Hepatocyte (in vitro differentiated cells): ENCODE measurements around the gene VAV1. TPM values are rescaled to one million over a fixed set of nuclear protein-coding genes. Genes with fewer than 3 reads are reported as not detected.

Source experiments
- DNase-seq: peaks from one replicate; pipeline ENCODE4 v3.0.0-alpha.2; 2016; ENCODE audit warnings: low spot score
- H2AFZ ChIP-seq: fragments of 200-600 bp; sonication (generic); 2 replicates; pipeline ENCODE4 v1.6.0; 2016; ENCODE audit warnings: antibody characterized with exemption, mild to moderate bottlenecking
- H3K27ac ChIP-seq: fragments of 200-600 bp; sonication (generic); 2 replicates; pipeline ENCODE4 v1.5.1; 2016; ENCODE audit warnings: mild to moderate bottlenecking
- H3K27me3 ChIP-seq: fragments of 200-600 bp; sonication (generic); 2 replicates; pipeline ENCODE4 v1.6.1; 2016
- H3K36me3 ChIP-seq: fragments of 200-600 bp; sonication (generic); replicated peaks from 2 replicates; pipeline ENCODE4 v1.5.1; 2016; ENCODE audit warnings: low read depth; ENCODE audit not compliant: insufficient read depth
- H3K4me1 ChIP-seq: fragments of 200-600 bp; sonication (generic); 2 replicates; pipeline ENCODE4 v1.5.1; 2016; ENCODE audit warnings: mild to moderate bottlenecking, moderate library complexity; ENCODE audit not compliant: insufficient read depth
- H3K4me2 ChIP-seq: fragments of 200-600 bp; sonication (generic); 2 replicates; pipeline ENCODE4 v1.6.0; 2016
- H3K4me3 ChIP-seq: fragments of 200-600 bp; sonication (generic); 2 replicates; pipeline ENCODE4 v1.5.1; 2016; ENCODE audit warnings: mild to moderate bottlenecking
- H3K79me2 ChIP-seq: fragments of 200-600 bp; sonication (generic); 2 replicates; pipeline ENCODE4 v1.6.0; 2017; ENCODE audit warnings: mild to moderate bottlenecking
- H3K9me2 ChIP-seq: fragments of 200-600 bp; sonication (generic); replicated peaks from 2 replicates; pipeline ENCODE4 v1.6.0; 2017; ENCODE audit warnings: mild to moderate bottlenecking; ENCODE audit not compliant: insufficient read depth
- H3K9me3 ChIP-seq: fragments of 200-600 bp; sonication (generic); 2 replicates; pipeline ENCODE4 v1.5.1; 2016; ENCODE audit warnings: low read depth, mild to moderate bottlenecking
- H4K20me1 ChIP-seq: fragments of 200-600 bp; sonication (generic); 2 replicates; pipeline ENCODE4 v1.6.0; 2016; ENCODE audit warnings: mild to moderate bottlenecking; ENCODE audit not compliant: insufficient read depth, poor library complexity, severe bottlenecking
- EZH2 ChIP-seq: fragments of 200-600 bp; sonication (generic); IDR thresholded peaks from 2 replicates; pipeline ENCODE4 v1.6.1; 2016; ENCODE audit warnings: antibody characterized with exemption, mild to moderate bottlenecking, borderline replicate concordance
- EZH2phosphoT487 ChIP-seq: fragments of 200-600 bp; sonication (generic); IDR thresholded peaks from one replicate; pipeline ENCODE4 v1.6.1; 2018; ENCODE audit warnings: antibody characterized with exemption, mild to moderate bottlenecking, low read depth, moderate library complexity; ENCODE audit not compliant: unreplicated experiment, severe bottlenecking
- WGBS: methylation state at CpG from one replicate; pipeline ENCODE4 v1.1.6; 2016; ENCODE audit warnings: low lambda C conversion rate; ENCODE audit errors: missing lambda C conversion rate; 5-methylcytosine and 5-hydroxymethylcytosine counted together
- polyA plus RNA-seq: library from polyadenylated mRNA; unstranded; fragments of >200 nt; fragmentation: Nextera tagmentation; extraction: Ambion mirVana; gene quantifications from 2 replicates; pipeline ENCODE4 v1.2.1, GENCODE V29; 2016
- total RNA-seq: library from RNA; depleted of rRNA; stranded (reverse); fragments of >200 nt; gene quantifications from 2 replicates; pipeline ENCODE4 v1.2.3, GENCODE V29; 2014
- TF ChIP-seq, protein P1 (sequence below): fragments of 200-600 bp; sonication (generic); IDR thresholded peaks from 2 replicates; pipeline ENCODE4 v1.5.1; 2016; ENCODE audit warnings: antibody characterized with exemption, mild to moderate bottlenecking; ENCODE audit not compliant: poor library complexity

VAV1 gene
- total and polyA plus RNA-seq, 2 experiments from 2014 or later, result 0.23 TPM; not detected in 1

DNA sequence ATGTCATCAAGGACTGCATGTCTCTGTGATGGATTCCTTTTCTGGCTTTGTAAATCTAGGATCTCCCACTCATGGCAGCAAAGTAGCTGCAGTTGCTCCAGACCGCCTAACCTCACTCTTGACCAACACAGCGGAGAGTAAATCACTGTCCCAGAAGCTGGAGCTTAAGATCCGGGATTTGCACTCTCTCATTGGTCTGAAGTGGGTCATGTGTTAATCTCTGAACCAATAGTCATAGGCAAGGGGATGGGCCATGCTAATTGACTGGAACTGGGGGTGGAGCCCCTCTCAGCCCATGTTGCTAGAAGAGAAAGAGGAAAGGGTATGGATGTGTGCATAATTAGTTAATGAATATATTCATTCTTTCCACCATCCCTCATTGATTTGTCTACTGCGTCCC lies 34.0 kb downstream of the VAV1 start:
- TF ChIP-seq EZH2, result no peak
- no peak for TF ChIP-seq EZH2phosphoT487
- TF ChIP-seq, protein P1, sequence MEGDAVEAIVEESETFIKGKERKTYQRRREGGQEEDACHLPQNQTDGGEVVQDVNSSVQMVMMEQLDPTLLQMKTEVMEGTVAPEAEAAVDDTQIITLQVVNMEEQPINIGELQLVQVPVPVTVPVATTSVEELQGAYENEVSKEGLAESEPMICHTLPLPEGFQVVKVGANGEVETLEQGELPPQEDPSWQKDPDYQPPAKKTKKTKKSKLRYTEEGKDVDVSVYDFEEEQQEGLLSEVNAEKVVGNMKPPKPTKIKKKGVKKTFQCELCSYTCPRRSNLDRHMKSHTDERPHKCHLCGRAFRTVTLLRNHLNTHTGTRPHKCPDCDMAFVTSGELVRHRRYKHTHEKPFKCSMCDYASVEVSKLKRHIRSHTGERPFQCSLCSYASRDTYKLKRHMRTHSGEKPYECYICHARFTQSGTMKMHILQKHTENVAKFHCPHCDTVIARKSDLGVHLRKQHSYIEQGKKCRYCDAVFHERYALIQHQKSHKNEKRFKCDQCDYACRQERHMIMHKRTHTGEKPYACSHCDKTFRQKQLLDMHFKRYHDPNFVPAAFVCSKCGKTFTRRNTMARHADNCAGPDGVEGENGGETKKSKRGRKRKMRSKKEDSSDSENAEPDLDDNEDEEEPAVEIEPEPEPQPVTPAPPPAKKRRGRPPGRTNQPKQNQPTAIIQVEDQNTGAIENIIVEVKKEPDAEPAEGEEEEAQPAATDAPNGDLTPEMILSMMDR, result no peak
- H3K4me3 ChIP-seq, result no peak overlapping the region
- H3K4me2 ChIP-seq, result no peak overlapping the region
- H4K20me1 ChIP-seq, result no peaks in the 10 kb centered on the region
- no peak overlapping the region for H2AFZ ChIP-seq
- 85% methylated on average over 4 of the region's 4 CpGs for WGBS
- no peaks in the 10 kb centered on the region for H3K36me3 ChIP-seq
- no peaks in the 10 kb centered on the region for H3K9me2 ChIP-seq
- no peaks in the 10 kb centered on the region for H3K79me2 ChIP-seq
- no peaks in the 10 kb centered on the region for H3K27me3 ChIP-seq
- no peak overlapping the region for H3K27ac ChIP-seq
- H3K4me1 ChIP-seq, result no peaks in the 10 kb centered on the region
- no peak for DNase-seq
- H3K9me3 ChIP-seq, result no peaks in the 10 kb centered on the region

DNA sequence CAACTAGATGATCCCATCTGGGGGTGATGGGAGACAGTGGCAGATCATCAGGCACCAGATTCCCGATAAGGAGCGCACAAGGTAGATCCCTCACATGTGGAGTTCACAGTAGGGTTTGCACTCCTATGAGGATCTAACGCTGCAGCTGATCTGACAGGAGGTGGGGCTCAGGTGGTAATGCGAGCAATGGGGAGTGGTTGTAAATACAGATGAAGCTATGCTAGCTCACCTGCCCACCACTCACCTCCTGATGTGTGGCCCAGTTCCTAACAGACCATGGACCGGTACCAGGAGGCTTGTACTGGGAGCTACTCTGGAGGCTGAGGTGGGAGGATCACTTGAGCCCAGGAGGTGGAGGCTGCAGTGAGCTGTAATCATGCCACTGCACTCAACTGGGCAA lies 34.8 kb downstream of the VAV1 start:
- Histone ChIP-seq H3K36me3 (no peaks in the 10 kb centered on the region), H2AFZ (no peak overlapping the region), H3K9me3 (no peaks in the 10 kb centered on the region), H3K9me2 (no peaks in the 10 kb centered on the region), H3K4me2 (no peak overlapping the region), H3K27ac (no peak overlapping the region), H4K20me1 (no peaks in the 10 kb centered on the region), H3K27me3 (no peaks in the 10 kb centered on the region), H3K79me2 (no peaks in the 10 kb centered on the region), H3K4me3 (no peak overlapping the region), H3K4me1 (no peaks in the 10 kb centered on the region)
- TF ChIP-seq EZH2phosphoT487 (no peak), EZH2 (no peak)
- TF ChIP-seq, protein P1, result no peak
- WGBS, result 94% methylated on average over 5 of the region's 5 CpGs
- DNase-seq, result no peak

DNA sequence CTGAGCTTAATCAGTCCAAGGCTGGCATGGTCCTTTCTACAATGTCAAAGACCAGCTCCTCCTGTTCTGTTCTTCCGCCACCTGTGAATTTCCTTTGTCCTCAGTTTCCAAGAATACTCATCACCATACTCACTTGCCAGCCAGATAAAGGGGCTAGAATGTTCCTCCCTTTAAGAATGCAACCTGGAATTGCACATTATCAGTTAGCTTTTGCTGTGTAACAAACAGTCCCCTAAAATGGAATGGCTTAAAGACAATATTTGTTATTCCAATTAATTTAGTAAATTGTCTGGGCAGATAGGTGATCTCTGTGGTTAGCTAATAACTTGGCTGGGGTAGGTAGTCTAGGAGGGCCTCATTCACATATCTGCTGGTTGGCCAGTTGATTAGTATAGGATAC lies 36.0 kb downstream of the VAV1 start:
- H3K9me3 ChIP-seq, result no peaks in the 10 kb centered on the region
- H3K27me3 ChIP-seq, result no peaks in the 10 kb centered on the region
- WGBS, result 91% methylated on average over 1 of the region's 1 CpG
- no peak overlapping the region for H2AFZ ChIP-seq
- H3K36me3 ChIP-seq, result no peaks in the 10 kb centered on the region
- H3K4me3 ChIP-seq, result no peak overlapping the region
- H3K79me2 ChIP-seq, result no peaks in the 10 kb centered on the region
- H3K27ac ChIP-seq, result no peak overlapping the region
- no peaks in the 10 kb centered on the region for H3K9me2 ChIP-seq
- no peak for DNase-seq
- H3K4me2 ChIP-seq, result no peak overlapping the region
- no peaks in the 10 kb centered on the region for H4K20me1 ChIP-seq
- TF ChIP-seq EZH2 (no peak), EZH2phosphoT487 (no peak)
- TF ChIP-seq, protein P1, result no peak
- no peaks in the 10 kb centered on the region for H3K4me1 ChIP-seq

DNA sequence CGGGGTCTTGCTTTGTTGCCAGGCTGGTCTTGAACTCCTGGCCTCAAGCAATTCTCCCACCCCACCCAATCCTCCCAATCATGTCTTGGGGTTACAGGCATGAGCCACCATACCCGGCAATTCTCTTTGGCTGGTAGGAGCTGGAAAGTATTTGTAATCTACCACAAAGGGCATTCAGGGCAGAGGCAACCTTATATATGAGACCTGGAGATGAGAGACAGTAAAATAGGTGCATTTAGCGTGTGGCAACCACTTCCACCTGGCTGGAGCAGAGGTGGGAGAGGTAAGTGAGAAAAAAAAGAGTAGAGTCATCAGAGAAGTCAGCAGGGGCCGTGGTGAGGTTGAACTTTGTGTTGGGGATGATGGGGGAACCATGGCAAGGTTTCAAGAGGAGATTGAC lies 36.8 kb downstream of the VAV1 start:
- TF ChIP-seq, protein P1, result no peak
- no peak for TF ChIP-seq EZH2phosphoT487
- TF ChIP-seq EZH2, result no peak
- no peak overlapping the region for H3K4me3 ChIP-seq
- DNase-seq, result no peak

More for the DNA sequence above, 36.8 kb downstream of the VAV1 start:
- 66% methylated on average over 4 of the region's 4 CpGs for WGBS
- no peaks in the 10 kb centered on the region for H3K36me3 ChIP-seq
- H3K79me2 ChIP-seq, result no peaks in the 10 kb centered on the region
- H4K20me1 ChIP-seq, result no peaks in the 10 kb centered on the region
- H2AFZ ChIP-seq, result no peak overlapping the region
- no peak overlapping the region for H3K27ac ChIP-seq
- no peaks in the 10 kb centered on the region for H3K4me1 ChIP-seq
- no peaks in the 10 kb centered on the region for H3K9me2 ChIP-seq
- H3K4me2 ChIP-seq, result no peak overlapping the region
- H3K9me3 ChIP-seq, result no peaks in the 10 kb centered on the region
- no peaks in the 10 kb centered on the region for H3K27me3 ChIP-seq
